HG03039 (cell line): ENCODE data around the gene RAB40B.

Experiments
- ATAC-seq: cut with Tn5 transposase; IDR thresholded peaks from one replicate; pipeline ENCODE4 v1.9.1; 2021; ENCODE audit warnings: mild to moderate bottlenecking, moderate library complexity; ENCODE audit not compliant: unreplicated experiment

Gene RAB40B

GRCh38 chr17:82619641-82620040 lies 78.9 kb downstream of the RAB40B start:
- ATAC-seq: no peak

GRCh38 chr17:82619211-82619610 lies 79.3 kb downstream of the RAB40B start:
- ATAC-seq: no peak

GRCh38 chr17:82616021-82616711 lies 82.3 kb downstream of the RAB40B start:
- ATAC-seq: no peak

- ATAC-seq: no peak
Observed at GRCh38 chr17:82615084-82616020, 83.1 kb downstream of the RAB40B start.

GRCh38 chr17:82614095-82614631 lies 84.3 kb downstream of the RAB40B start:
- no peak for ATAC-seq

- no peak for ATAC-seq
Observed at GRCh38 chr17:82613283-82614094, 85.0 kb downstream of the RAB40B start.

GRCh38 chr17:82611140-82612058 lies 87.1 kb downstream of the RAB40B start:
- no peak for ATAC-seq

GRCh38 chr17:82609655-82610054 lies 88.8 kb downstream of the RAB40B start:
- no peak for ATAC-seq

GRCh38 chr17:82608816-82609215 lies 89.7 kb downstream of the RAB40B start:
- no peak for ATAC-seq

GRCh38 chr17:82605939-82606600 lies 92.4 kb downstream of the RAB40B start:
- ATAC-seq: no peak
